ENCODE data around the gene CPA2. TPM values are rescaled to one million over a fixed set of nuclear protein-coding genes. Genes with fewer than 3 reads are reported as not detected.

The CPA2 gene
- total and polyA plus RNA-seq, 2 of the 4 experiments (the other 2 are of a cell fraction): 0.05 TPM; not detected in 1

DNA sequence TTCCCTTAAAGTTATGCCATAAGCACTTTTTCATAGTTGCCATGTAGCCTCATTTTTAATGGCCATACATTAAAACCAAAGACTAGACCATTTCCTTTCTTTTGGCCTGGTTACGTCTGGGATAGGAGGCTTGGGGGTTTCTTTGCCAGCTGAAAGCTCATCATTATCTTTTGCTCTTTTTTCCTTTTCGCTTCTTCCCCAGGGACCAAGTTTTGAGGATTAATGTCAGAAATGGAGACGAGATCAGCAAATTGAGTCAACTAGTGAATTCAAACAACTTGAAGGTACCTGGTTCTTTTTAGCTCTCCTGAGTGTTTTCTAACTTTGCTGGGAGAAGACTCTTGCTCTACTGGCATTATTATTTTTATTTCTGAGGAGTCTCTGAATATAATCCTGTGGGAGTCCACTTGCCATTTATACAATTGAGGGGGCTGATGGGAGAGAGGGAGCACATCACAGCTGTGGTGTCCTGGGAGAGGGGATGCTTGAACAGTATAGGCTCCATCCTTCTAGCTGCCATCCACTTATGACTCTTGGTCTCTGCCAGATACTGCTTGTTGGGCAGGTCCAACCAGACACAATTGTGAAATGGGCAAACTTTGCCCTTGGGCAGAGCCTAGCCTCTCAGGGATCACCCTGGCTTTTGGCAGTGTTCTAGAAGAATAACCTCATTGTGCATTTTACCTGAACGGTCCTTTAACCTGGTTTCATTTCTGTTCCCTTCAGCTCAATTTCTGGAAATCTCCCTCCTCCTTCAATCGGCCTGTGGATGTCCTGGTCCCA lies 32.1 kb downstream of the CPA2 start:
- Histone ChIP-seq H3K36me3 (ENCODE audit: control insufficient read depth, insufficient read depth, low read length) (peaks cover 2% of the 10 kb centered on the region; the same call in 1 of the 2 replicates), H3K4me1 (ENCODE audit: control insufficient read depth, insufficient read depth, low read length) (peaks cover 5% of the 10 kb centered on the region), H3K4me3 (ENCODE audit: insufficient read depth, low read depth, low read length) (no peak overlapping the region), H2BK5ac (ENCODE audit: low read depth, low read length, poor library complexity, severe bottlenecking) (no peak overlapping the region), H2BK20ac (ENCODE audit: low read depth, low read length) (peak overlapping the region; percentile 6; the same call in 1 of the 2 replicates), H3K23ac (ENCODE audit: low read depth, low read length) (no peak overlapping the region), H3K4ac (ENCODE audit: low read depth, low read length) (no peak overlapping the region), H3K18ac (ENCODE audit: low read depth, low read length) (no peak overlapping the region), H3K9ac (ENCODE audit: low read depth, low read length) (no peak overlapping the region), H3K79me1 (ENCODE audit: low read depth in 1 of 2, low read length in 2 of 2) (peaks cover 1 to 3% of the 10 kb centered on the region in 2 experiments; a peak in 2 of 4 replicates), H2BK120ac (ENCODE audit: low read depth, low read length) (no peak overlapping the region), H3K27me3 (ENCODE audit: control insufficient read depth, insufficient read depth, low read length) (no peaks in the 10 kb centered on the region), H4K5ac (ENCODE audit: low read depth, low read length) (no peak overlapping the region), H2AK5ac (ENCODE audit: low read depth, low read length) (no peak overlapping the region), H3K9me3 (ENCODE audit: control insufficient read depth, insufficient read depth, low read length) (no peaks in the 10 kb centered on the region), H4K91ac (ENCODE audit: insufficient read depth, low read depth, low read length) (no peak overlapping the region), H3K56ac (ENCODE audit: extremely low read depth, insufficient read depth, low read length) (no peak overlapping the region), H3K14ac (replicated peaks; ENCODE audit: low read depth, low read length) (no peak overlapping the region), H4K20me1 (ENCODE audit: insufficient read depth, low read length) (no peaks in the 10 kb centered on the region), H4K8ac (ENCODE audit: low read depth in 2 of 2, low read length in 2 of 2) (no peak overlapping the region), H2AK9ac (replicated peaks; ENCODE audit: low read depth, low read length, poor library complexity) (no peak overlapping the region), H2AFZ (replicated peaks; ENCODE audit: low read length, poor library complexity) (no peak overlapping the region), H2BK15ac (ENCODE audit: low read depth, low read length) (no peak overlapping the region), H3K4me2 (ENCODE audit: low read depth, low read length) (no peak overlapping the region), H3K9me1 (ENCODE audit: insufficient read depth, low read length) (peaks cover 7% of the 10 kb centered on the region), H3K27ac (ENCODE audit: insufficient read depth, low read length) (no peak overlapping the region)
- no peak for ATAC-seq (ENCODE audit: low read depth)
- in situ Hi-C loops (cut with MboI; ENCODE audit: low sequenced_read_pairs) (no loop called here), intact Hi-C loops (cut with micrococcal nuclease) (no loop called here), dilution Hi-C loops (cut with HindIII; ENCODE audit: low sequenced_read_pairs, unreplicated experiment) (no loop called here)
- 100% methylated on average over 2 of the region's 5 CpGs; no CpG with 5 or more reads in 1 of the 2 experiments for WGBS, 2 experiments (ENCODE audit: extremely low coverage in 2 of 2, insufficient read length in 1 of 2)
- DNase-seq: no peak
- ChIA-PET CTCF (interaction anchor here (0.6 kb wide), 1 partner anchor 449 kb away, joined by 3 read pairs; no protein-coding TSS in a partner anchor), POLR2A (ENCODE audit: unreplicated experiment) (no interaction called here)
- BruUV-seq (replicated peaks): no TSS peak
- no peak for TF ChIP-seq NFE2L2 (IDR thresholded peaks at IDR 0.05; ENCODE audit: low read depth, low read length)
- TF ChIP-seq MAFK (IDR thresholded peaks at IDR 0.05; ENCODE audit: low read depth, low read length): no peak
- no peak for TF ChIP-seq BHLHE40 (IDR thresholded peaks at IDR 0.05; ENCODE audit: low read depth, low read length)
